AG04450 (cell line): Measurements from ENCODE around the gene PPM1M. TPM values are rescaled to one million over a fixed set of nuclear protein-coding genes. Genes with fewer than 3 reads are reported as not detected.

Experiments
- CTCF ChIA-PET: fragments of 300-600, 350-600 bp; formaldehyde crosslinking; extraction: SDS; loops from one replicate; lab custom pipeline; 2022; ENCODE audit warnings: antibody characterized with exemption, inconsistent platforms; lab: Charles Lee
- POLR2A ChIA-PET: fragments of 350-600 bp; formaldehyde crosslinking; extraction: SDS; loops from one replicate; lab custom pipeline; 2021; ENCODE audit warnings: antibody characterized with exemption, inconsistent platforms; lab: Yijun Ruan, JAX
- DNase-seq: peaks from one replicate; pipeline ENCODE4 v3.0.0-alpha.2; 2011; ENCODE audit warnings: low read depth, low spot score
- H3K27ac ChIP-seq: one replicate; pipeline ENCODE4 v1.5.1; 2012; ENCODE audit warnings: low read depth, low read length, control low read depth
- H3K27me3 ChIP-seq: one replicate; pipeline ENCODE4 v1.6.0; 2012; ENCODE audit warnings: low read length; ENCODE audit not compliant: control insufficient read depth, insufficient read depth
- H3K4me3 ChIP-seq: 2 replicates; pipeline ENCODE4 v1.5.1; 2011; ENCODE audit warnings: mild to moderate bottlenecking, low read depth, low read length, control low read depth
- H3K9me3 ChIP-seq: 2 replicates; pipeline ENCODE4 v1.5.1; 2012; ENCODE audit warnings: low read length; ENCODE audit not compliant: control insufficient read depth, insufficient read depth
- polyA plus RNA-seq: library from polyadenylated mRNA; depleted of rRNA; stranded (reverse); fragments of >200 nt; gene quantifications from 2 replicates; pipeline ENCODE4 v1.2.3, GENCODE V29; 2011
- TF ChIP-seq, protein P1 (sequence below): IDR thresholded peaks from 2 replicates; pipeline ENCODE4 v1.5.1; 2011; ENCODE audit warnings: low read depth, low read length, control low read depth, inconsistent platforms

PPM1M gene
- polyA plus RNA-seq, 1 experiment: 29.2 TPM

DNA sequence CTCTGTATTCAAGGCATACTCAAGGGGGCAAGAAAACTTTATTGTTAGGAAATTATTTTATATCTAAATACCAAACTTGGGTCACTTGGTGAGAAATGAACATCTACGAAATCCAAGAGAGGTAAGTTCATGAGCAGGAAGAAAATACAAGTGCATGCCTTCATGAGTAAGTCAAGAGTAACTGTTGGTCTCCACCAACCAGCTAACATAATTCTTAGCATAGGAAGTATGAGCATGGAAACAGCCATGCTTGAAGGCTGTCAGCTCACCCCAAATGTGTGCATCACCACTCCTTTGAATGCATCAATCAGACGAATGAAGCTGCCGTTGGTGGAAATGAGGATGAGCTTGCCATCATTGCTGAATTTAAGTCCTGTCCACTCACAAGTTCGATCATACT lies 13.9 kb downstream of the PPM1M start:
- POLR2A ChIA-PET: interaction anchor here (1.2 kb wide), 1 partner anchor 19 kb away, joined by 3 read pairs; the partner anchor contains the start of gene WDR82
- H3K27ac ChIP-seq: no peak overlapping the region
- no peaks in the 10 kb centered on the region for H3K27me3 ChIP-seq
- CTCF ChIA-PET: interaction anchor here (2.3 kb wide), 1 partner anchor 39 kb away, joined by 10 read pairs; no protein-coding TSS in a partner anchor
- DNase-seq: no peak
- H3K9me3 ChIP-seq: no peaks in the 10 kb centered on the region
- TF ChIP-seq, protein P1, sequence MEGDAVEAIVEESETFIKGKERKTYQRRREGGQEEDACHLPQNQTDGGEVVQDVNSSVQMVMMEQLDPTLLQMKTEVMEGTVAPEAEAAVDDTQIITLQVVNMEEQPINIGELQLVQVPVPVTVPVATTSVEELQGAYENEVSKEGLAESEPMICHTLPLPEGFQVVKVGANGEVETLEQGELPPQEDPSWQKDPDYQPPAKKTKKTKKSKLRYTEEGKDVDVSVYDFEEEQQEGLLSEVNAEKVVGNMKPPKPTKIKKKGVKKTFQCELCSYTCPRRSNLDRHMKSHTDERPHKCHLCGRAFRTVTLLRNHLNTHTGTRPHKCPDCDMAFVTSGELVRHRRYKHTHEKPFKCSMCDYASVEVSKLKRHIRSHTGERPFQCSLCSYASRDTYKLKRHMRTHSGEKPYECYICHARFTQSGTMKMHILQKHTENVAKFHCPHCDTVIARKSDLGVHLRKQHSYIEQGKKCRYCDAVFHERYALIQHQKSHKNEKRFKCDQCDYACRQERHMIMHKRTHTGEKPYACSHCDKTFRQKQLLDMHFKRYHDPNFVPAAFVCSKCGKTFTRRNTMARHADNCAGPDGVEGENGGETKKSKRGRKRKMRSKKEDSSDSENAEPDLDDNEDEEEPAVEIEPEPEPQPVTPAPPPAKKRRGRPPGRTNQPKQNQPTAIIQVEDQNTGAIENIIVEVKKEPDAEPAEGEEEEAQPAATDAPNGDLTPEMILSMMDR: no peak
- no peak overlapping the region for H3K4me3 ChIP-seq

DNA sequence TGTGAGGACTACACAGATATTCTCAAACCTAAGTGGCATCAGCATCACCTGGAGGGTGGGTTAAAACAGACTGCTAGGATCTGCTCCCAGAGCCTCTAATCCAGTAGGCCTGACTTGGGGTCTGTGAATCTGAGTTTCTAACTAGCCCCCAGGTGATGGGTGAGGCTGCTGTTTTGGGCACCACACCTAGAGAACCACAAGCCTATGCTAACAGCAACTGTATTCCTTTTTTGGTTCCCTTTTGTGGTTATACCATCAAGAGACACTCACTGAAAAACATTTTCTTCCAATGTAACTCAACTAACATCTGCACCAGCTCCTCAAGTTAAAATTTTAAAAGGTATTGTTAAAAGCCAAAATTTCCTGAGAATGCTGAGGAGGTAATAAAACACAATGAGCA lies 16.9 kb downstream of the PPM1M start:
- ChIA-PET CTCF (interaction anchor here (2.1 kb wide), 1 partner anchor 17 kb away, joined by 12 read pairs; no protein-coding TSS in a partner anchor), POLR2A (no interaction called here)
- Histone ChIP-seq H3K9me3 (no peaks in the 10 kb centered on the region), H3K27me3 (no peaks in the 10 kb centered on the region), H3K4me3 (no peak overlapping the region), H3K27ac (no peak overlapping the region)
- TF ChIP-seq, protein P1: no peak
- no peak for DNase-seq

DNA sequence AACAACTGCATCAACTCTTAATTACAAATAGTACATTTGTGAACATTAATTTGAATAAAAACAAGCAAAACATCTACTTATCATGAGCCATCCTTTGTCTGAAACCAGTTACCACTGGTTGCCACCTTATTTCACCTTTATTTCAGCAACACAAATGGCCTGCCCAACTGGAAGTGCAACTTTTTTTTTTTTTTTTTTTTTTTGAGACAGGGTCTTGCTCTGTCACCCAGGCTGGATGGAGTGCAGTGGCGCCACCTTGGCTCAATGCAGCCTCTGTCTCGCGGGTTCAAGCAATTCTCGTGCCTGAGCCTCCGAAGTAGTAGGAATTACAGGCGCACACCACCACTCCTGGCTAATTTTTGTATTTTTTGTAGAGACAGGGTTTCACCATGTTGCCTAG lies 19.8 kb downstream of the PPM1M start:
- ChIA-PET CTCF (no interaction called here), POLR2A (no interaction called here)
- no peak for DNase-seq
- no peaks in the 10 kb centered on the region for H3K9me3 ChIP-seq
- no peak overlapping the region for H3K4me3 ChIP-seq
- no peaks in the 10 kb centered on the region for H3K27me3 ChIP-seq
- TF ChIP-seq, protein P1: no peak
- H3K27ac ChIP-seq: no peak overlapping the region

DNA sequence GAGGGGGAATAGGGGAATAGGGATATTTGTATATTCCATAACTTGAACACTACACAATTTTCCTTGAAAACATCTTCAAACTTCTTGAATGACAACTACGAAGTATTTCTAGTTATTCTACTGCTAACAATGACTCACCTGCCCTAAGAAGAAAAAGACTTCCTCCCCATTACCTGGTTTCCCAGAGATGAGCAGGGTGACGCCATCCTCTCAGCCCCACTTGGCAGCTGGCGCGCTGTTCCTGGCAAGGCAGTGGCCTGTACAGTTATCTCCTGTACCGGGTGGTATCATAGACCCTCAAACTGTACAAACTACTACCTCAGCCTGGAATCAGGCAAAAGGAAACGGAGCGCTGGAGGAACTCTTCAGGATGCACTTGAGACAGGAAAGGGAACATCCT lies 22.5 kb downstream of the PPM1M start:
- ChIA-PET POLR2A (no interaction called here), CTCF (no interaction called here)
- H3K27me3 ChIP-seq: no peaks in the 10 kb centered on the region
- H3K4me3 ChIP-seq: no peak overlapping the region
- TF ChIP-seq, protein P1: 0 out of 2 replicates have a peak, but pooled peaks have one; percentile 3
- DNase-seq: no peak
- no peak overlapping the region for H3K27ac ChIP-seq
- H3K9me3 ChIP-seq: no peaks in the 10 kb centered on the region

DNA sequence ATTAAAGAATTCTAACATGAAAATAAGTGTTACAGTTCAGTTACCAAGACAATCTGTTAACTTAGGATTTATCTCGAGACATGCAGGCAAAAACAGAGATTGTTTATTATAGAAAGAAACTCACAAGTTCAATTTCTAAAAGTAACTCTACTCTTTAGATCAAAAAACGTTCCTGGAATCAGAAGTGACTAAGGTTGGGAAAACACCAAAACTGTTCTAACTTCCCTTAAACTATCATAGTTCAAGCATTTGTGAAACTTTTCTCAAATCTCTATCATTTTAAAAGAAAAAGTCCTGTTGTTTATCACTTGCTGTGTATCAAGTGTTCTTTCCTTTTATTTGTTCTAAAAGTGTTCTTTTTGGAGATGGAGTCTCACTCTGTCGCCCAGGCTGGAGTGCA lies 24.2 kb downstream of the PPM1M start:
- H3K27me3 ChIP-seq: no peaks in the 10 kb centered on the region
- TF ChIP-seq, protein P1: no peak
- POLR2A ChIA-PET: no interaction called here
- H3K27ac ChIP-seq: no peak overlapping the region
- CTCF ChIA-PET: no interaction called here
- DNase-seq: no peak
- no peak overlapping the region for H3K4me3 ChIP-seq
- no peaks in the 10 kb centered on the region for H3K9me3 ChIP-seq
